ENCODE results near the gene NUDT13.
"Not testable (repeated sequence)": the region's sequence is repeated elsewhere in the genome, so short reads cannot be mapped to it uniquely, and the experiment has no call there.

- not testable (repeated sequence) for TF ChIP-seq POLR2AphosphoS5 (IDR thresholded peaks at IDR 0.05); CTCF (IDR thresholded peaks at IDR 0.05); EP300 (IDR thresholded peaks at IDR 0.05); POLR2A (IDR thresholded peaks at IDR 0.05; ENCODE audit: low read depth)
These were observed 1.8 kb downstream of the NUDT13 start for GRCh38 chr10:73112032-73112431.

All from esophagus muscularis mucosa (tissue), 4 donors.